Keratinocyte (primary cell): ENCODE data around the gene RAI14.

Experiments used
- CTCF ChIP-seq, 3 experiments: IDR thresholded peaks in 1 of 3; conservative IDR thresholded peaks in 1 of 3; optimal IDR thresholded peaks in 1 of 3; 2 replicates in 2 of 3; 3 replicates in 1 of 3; pipeline versions ENCODE3 to v1.5.1; 2011; ENCODE audit warnings: low read length in 3 of 3, mild to moderate bottlenecking in 3 of 3, moderate library complexity in 2 of 3, control low read depth in 1 of 3, inconsistent platforms in 1 of 3; ENCODE audit not compliant: insufficient read depth in 2 of 3; ENCODE audit errors: extremely low read depth in 1 of 3
- EZH2 ChIP-seq: IDR thresholded peaks from one replicate; pipeline ENCODE4 v1.6.1; 2012; ENCODE audit warnings: inconsistent platforms, mild to moderate bottlenecking, low read length, moderate library complexity

DNA sequence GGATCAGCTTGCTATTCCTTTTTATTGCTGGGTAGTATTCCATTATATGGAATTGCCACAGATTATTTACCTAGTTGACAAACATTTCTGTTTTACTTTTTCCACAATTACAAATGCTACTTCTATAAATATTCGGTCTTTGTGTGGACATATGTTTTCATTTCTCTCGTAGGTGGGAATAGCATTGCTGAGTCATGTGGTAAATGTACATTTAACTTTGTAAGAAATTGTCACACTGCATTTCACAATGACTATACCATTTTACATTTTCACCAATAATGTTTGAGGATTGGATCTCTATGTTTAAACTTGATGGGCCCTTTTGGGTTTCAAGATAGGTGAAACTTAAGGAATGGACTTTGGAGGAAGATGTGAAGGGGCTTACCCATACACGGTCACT is 19.7 kb downstream of the RAI14 start:
- TF ChIP-seq EZH2 (no peak), CTCF (optimal IDR thresholded peaks at IDR 0.05 in 1 of 3, IDR thresholded peaks at IDR 0.05 in 1 of 3, conservative IDR thresholded peaks at IDR 0.05 in 1 of 3; ENCODE audit: extremely low read depth in 1 of 3, insufficient read depth in 2 of 3, low read length in 3 of 3) (no peak)
